ENCODE data around the gene FLRT2.

DNA sequence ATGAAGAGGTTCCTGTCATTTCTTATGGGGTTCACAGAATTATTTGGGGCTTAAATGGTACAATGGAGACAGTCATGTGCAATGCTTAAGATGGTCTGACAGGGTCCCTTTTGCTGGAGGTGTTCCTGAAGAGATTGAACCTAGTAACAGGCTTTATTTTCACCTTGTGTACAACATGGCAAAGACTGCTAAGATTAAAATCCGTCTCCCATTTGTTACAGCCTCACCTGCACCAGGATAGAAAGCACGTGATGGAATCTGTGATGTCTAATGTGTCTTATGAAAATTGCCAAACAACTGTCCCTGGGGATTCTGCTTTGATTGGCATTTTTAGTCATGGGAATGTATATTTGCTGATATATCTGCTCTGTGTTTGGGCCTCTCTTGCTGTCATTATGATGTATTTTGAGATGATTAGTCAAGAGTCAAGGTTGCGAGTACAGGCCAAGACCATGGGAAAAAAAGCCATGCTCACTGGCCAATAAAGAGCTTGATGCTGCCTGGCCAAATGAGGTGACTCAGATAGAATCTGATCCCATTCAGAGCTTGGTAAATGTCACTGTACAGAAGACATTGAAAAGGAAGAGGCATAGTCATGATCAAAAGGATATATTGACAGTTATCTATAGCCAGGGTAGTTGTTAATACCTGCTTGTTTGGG, 96.1 kb downstream of the FLRT2 start:
- TF ChIP-seq, protein P1, sequence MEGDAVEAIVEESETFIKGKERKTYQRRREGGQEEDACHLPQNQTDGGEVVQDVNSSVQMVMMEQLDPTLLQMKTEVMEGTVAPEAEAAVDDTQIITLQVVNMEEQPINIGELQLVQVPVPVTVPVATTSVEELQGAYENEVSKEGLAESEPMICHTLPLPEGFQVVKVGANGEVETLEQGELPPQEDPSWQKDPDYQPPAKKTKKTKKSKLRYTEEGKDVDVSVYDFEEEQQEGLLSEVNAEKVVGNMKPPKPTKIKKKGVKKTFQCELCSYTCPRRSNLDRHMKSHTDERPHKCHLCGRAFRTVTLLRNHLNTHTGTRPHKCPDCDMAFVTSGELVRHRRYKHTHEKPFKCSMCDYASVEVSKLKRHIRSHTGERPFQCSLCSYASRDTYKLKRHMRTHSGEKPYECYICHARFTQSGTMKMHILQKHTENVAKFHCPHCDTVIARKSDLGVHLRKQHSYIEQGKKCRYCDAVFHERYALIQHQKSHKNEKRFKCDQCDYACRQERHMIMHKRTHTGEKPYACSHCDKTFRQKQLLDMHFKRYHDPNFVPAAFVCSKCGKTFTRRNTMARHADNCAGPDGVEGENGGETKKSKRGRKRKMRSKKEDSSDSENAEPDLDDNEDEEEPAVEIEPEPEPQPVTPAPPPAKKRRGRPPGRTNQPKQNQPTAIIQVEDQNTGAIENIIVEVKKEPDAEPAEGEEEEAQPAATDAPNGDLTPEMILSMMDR (conservative IDR thresholded peaks at IDR 0.05) = no peak
- TF ChIP-seq ZFX (IDR thresholded peaks at IDR 0.05) = no peak

All from C4-2B (cell line).